Measurements from ENCODE around the gene CNDP2. TPM values are rescaled to one million over a fixed set of nuclear protein-coding genes. Genes with fewer than 3 reads are reported as not detected.

CNDP2 gene
- total RNA-seq: 65.7 TPM
- long read RNA-seq, full-length matches to known transcripts: 97 of 131 reads
- long read RNA-seq, partial matches to known transcripts: 24 of 131 reads
- long read RNA-seq, other reads (novel, unspliced or antisense): 10 of 131 reads

GRCh38 chr18:74495581-74496507 is at the start of gene CNDP2:
Gene CNDP2, plus strand, starts transcription at chr18:74496363. Its CDS starts 3,611 bp downstream, at chr18:74499974.
- DNase-seq (ENCODE audit: low spot score): peak; percentile 100
- intact Hi-C loops (cut with DNase I): loop anchor here (2.0 kb wide), 3 partner anchors 37 to 347 kb away; partner anchors contain the start of genes TIMM21 and ZNF407

GRCh38 chr18:74446631-74447403 is 49.3 kb upstream of the CNDP2 start:
- intact Hi-C loops (cut with DNase I): no loop called here
- no peak for DNase-seq (ENCODE audit: low spot score)

- intact Hi-C loops (cut with DNase I): no loop called here
- no peak for DNase-seq (ENCODE audit: low spot score)
These were observed 48.6 kb upstream of the CNDP2 start for GRCh38 chr18:74447404-74448152.

- intact Hi-C loops (cut with DNase I): no loop called here
- no peak for DNase-seq (ENCODE audit: low spot score)
These were observed 45.5 kb upstream of the CNDP2 start for GRCh38 chr18:74450626-74451025.

GRCh38 chr18:74451148-74451547 is 45.0 kb upstream of the CNDP2 start:
- intact Hi-C loops (cut with DNase I): no loop called here

GRCh38 chr18:74453016-74453566 is 43.1 kb upstream of the CNDP2 start:
- intact Hi-C loops (cut with DNase I): no loop called here
- no peak for DNase-seq (ENCODE audit: low spot score)

More at GRCh38 chr18:74451148-74451547, 45.0 kb upstream of the CNDP2 start:
- no peak for DNase-seq (ENCODE audit: low spot score)

GRCh38 chr18:74453642-74454198 is 42.4 kb upstream of the CNDP2 start:
- intact Hi-C loops (cut with DNase I): no loop called here
- DNase-seq (ENCODE audit: low spot score): no peak

- DNase-seq (ENCODE audit: low spot score): no peak
- intact Hi-C loops (cut with DNase I): no loop called here
These were observed 41.8 kb upstream of the CNDP2 start for GRCh38 chr18:74454279-74454751.

GRCh38 chr18:74455386-74455785 is 40.8 kb upstream of the CNDP2 start:
- intact Hi-C loops (cut with DNase I): no loop called here

GRCh38 chr18:74456017-74456348 is 40.2 kb upstream of the CNDP2 start:
- intact Hi-C loops (cut with DNase I): no loop called here

More at GRCh38 chr18:74455386-74455785, 40.8 kb upstream of the CNDP2 start:
- DNase-seq (ENCODE audit: low spot score): no peak

GRCh38 chr18:74456349-74457042 is 39.7 kb upstream of the CNDP2 start:
- DNase-seq (ENCODE audit: low spot score): no peak
- intact Hi-C loops (cut with DNase I): no loop called here

More at GRCh38 chr18:74456017-74456348, 40.2 kb upstream of the CNDP2 start:
- DNase-seq (ENCODE audit: low spot score): no peak

- intact Hi-C loops (cut with DNase I): no loop called here
- no peak for DNase-seq (ENCODE audit: low spot score)
These were observed 39.0 kb upstream of the CNDP2 start, which contains the start of gene DIPK1C for GRCh38 chr18:74457043-74457724. Gene DIPK1C, minus strand, starts transcription at chr18:74457308. Its CDS starts 49 bp downstream, at chr18:74457259.

- DNase-seq (ENCODE audit: low spot score): no peak
- intact Hi-C loops (cut with DNase I): loop anchor here (2.0 kb wide), 1 partner anchor 37 kb away; no protein-coding TSS in a partner anchor
These were observed 38.3 kb upstream of the CNDP2 start for GRCh38 chr18:74457725-74458421.

- intact Hi-C loops (cut with DNase I): loop anchor here (2.0 to 5.0 kb wide), 2 partner anchors 35 to 93 kb away; no protein-coding TSS in a partner anchor
- DNase-seq (ENCODE audit: low spot score): no peak
These were observed 36.3 kb upstream of the CNDP2 start for GRCh38 chr18:74459889-74460288.

GRCh38 chr18:74460825-74461224 is 35.3 kb upstream of the CNDP2 start:
- intact Hi-C loops (cut with DNase I): loop anchor here (5.0 kb wide), 1 partner anchor 94 kb away; no protein-coding TSS in a partner anchor
- DNase-seq (ENCODE audit: low spot score): no peak

GRCh38 chr18:74463254-74463653 is 32.9 kb upstream of the CNDP2 start:
- no peak for DNase-seq (ENCODE audit: low spot score)
- intact Hi-C loops (cut with DNase I): loop anchor here (5.0 kb wide), 1 partner anchor 96 kb away; no protein-coding TSS in a partner anchor

- intact Hi-C loops (cut with DNase I): loop anchor here (5.0 kb wide), 1 partner anchor 97 kb away; no protein-coding TSS in a partner anchor
- no peak for DNase-seq (ENCODE audit: low spot score)
These were observed 32.2 kb upstream of the CNDP2 start for GRCh38 chr18:74463983-74464382.
